Measurements from ENCODE around the gene CUX1.

CUX1 gene

DNA sequence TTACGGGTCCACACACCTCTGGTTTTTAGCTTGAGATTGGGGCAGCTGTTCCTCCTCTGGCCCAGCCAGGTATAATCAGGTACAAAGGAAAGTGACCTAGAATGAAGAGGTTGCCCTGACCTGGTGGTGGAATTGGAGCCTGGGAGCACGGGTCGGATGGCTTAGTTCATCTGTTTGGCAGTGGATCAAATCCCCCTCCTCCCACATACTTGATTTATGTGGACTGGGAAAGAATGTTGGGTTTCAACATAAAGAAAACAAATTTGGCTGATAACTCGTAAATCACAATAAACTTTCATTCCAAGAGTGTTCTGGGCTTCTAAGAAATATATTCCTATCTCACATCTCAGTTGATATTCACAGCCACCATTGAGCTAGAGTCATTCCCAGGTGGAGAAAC lies 186.8 kb downstream of the CUX1 start:
- no peaks in the 10 kb centered on the region for H3K36me3 ChIP-seq (replicated peaks; ENCODE audit: insufficient read depth, low read length)
- no peaks in the 10 kb centered on the region for H3K4me1 ChIP-seq (ENCODE audit: low read length)
- H4K20me1 ChIP-seq (ENCODE audit: insufficient read depth, low read length) = no peaks in the 10 kb centered on the region
- no peak overlapping the region for H3K4me3 ChIP-seq (ENCODE audit: low read length)
- no peak overlapping the region for H3K9ac ChIP-seq (ENCODE audit: low read length)
- TF ChIP-seq, protein P1, sequence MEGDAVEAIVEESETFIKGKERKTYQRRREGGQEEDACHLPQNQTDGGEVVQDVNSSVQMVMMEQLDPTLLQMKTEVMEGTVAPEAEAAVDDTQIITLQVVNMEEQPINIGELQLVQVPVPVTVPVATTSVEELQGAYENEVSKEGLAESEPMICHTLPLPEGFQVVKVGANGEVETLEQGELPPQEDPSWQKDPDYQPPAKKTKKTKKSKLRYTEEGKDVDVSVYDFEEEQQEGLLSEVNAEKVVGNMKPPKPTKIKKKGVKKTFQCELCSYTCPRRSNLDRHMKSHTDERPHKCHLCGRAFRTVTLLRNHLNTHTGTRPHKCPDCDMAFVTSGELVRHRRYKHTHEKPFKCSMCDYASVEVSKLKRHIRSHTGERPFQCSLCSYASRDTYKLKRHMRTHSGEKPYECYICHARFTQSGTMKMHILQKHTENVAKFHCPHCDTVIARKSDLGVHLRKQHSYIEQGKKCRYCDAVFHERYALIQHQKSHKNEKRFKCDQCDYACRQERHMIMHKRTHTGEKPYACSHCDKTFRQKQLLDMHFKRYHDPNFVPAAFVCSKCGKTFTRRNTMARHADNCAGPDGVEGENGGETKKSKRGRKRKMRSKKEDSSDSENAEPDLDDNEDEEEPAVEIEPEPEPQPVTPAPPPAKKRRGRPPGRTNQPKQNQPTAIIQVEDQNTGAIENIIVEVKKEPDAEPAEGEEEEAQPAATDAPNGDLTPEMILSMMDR (IDR thresholded peaks at IDR 0.05; ENCODE audit: low read length) = no peak
- TF ChIP-seq EZH2phosphoT487 (IDR thresholded peaks at IDR 0.05; ENCODE audit: low read length) (no peak), EZH2 (optimal IDR thresholded peaks at IDR 0.05; ENCODE audit: low read depth, low read length) (no peak)
- no peak overlapping the region for H2AFZ ChIP-seq (ENCODE audit: low read length)
- peaks cover 45% of the 10 kb centered on the region for H3K79me2 ChIP-seq (ENCODE audit: low read length)
- no peak overlapping the region for H3K27ac ChIP-seq (ENCODE audit: low read length)
- H3K27me3 ChIP-seq (replicated peaks; ENCODE audit: insufficient read depth, low read length) = no peaks in the 10 kb centered on the region
- DNase-seq = no peak
- no peaks in the 10 kb centered on the region for H3K9me3 ChIP-seq (replicated peaks; ENCODE audit: insufficient read depth, low read length)
- no peak overlapping the region for H3K4me2 ChIP-seq (ENCODE audit: low read depth, low read length)
- no peaks in the 10 kb centered on the region for H3K9me2 ChIP-seq (replicated peaks; ENCODE audit: insufficient read depth, low read length)
- no peaks in the 10 kb centered on the region for H3F3A ChIP-seq (ENCODE audit: insufficient read depth, low read length)

DNA sequence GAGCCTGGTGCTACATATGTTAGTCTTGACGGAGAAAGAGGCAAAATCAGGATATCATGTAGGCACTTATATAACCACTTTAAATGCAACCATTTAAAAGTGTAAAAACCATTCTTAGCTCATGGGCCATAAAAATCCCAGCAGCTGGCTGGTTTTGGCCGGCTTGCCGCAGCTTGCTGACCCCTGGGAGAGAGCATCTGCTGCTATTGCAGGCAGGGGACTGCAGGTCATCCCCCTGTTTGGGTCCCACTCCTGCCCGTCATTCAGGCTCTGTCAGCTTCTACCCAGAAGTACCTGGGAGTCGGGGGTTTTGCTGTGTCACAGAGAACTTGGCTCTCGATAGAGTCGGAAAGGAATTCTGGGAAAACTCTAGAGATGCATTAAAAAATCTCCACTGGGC lies 187.4 kb downstream of the CUX1 start:
- H3K79me2 ChIP-seq (ENCODE audit: low read length) = peaks cover 39% of the 10 kb centered on the region
- TF ChIP-seq, protein P1 (IDR thresholded peaks at IDR 0.05; ENCODE audit: low read length) = no peak
- TF ChIP-seq EZH2 (optimal IDR thresholded peaks at IDR 0.05; ENCODE audit: low read depth, low read length) (no peak), EZH2phosphoT487 (IDR thresholded peaks at IDR 0.05; ENCODE audit: low read length) (no peak)
- no peaks in the 10 kb centered on the region for H3K27me3 ChIP-seq (replicated peaks; ENCODE audit: insufficient read depth, low read length)
- H4K20me1 ChIP-seq (ENCODE audit: insufficient read depth, low read length) = no peaks in the 10 kb centered on the region
- DNase-seq = no peak
- H3F3A ChIP-seq (ENCODE audit: insufficient read depth, low read length) = no peaks in the 10 kb centered on the region
- H3K9me2 ChIP-seq (replicated peaks; ENCODE audit: insufficient read depth, low read length) = no peaks in the 10 kb centered on the region
- no peak overlapping the region for H3K4me2 ChIP-seq (ENCODE audit: low read depth, low read length)
- no peak overlapping the region for H3K9ac ChIP-seq (ENCODE audit: low read length)
- H2AFZ ChIP-seq (ENCODE audit: low read length) = no peak overlapping the region
- H3K36me3 ChIP-seq (replicated peaks; ENCODE audit: insufficient read depth, low read length) = no peaks in the 10 kb centered on the region
- no peaks in the 10 kb centered on the region for H3K9me3 ChIP-seq (replicated peaks; ENCODE audit: insufficient read depth, low read length)
- H3K4me3 ChIP-seq (ENCODE audit: low read length) = no peak overlapping the region
- H3K27ac ChIP-seq (ENCODE audit: low read length) = no peak overlapping the region
- H3K4me1 ChIP-seq (ENCODE audit: low read length) = no peaks in the 10 kb centered on the region

DNA sequence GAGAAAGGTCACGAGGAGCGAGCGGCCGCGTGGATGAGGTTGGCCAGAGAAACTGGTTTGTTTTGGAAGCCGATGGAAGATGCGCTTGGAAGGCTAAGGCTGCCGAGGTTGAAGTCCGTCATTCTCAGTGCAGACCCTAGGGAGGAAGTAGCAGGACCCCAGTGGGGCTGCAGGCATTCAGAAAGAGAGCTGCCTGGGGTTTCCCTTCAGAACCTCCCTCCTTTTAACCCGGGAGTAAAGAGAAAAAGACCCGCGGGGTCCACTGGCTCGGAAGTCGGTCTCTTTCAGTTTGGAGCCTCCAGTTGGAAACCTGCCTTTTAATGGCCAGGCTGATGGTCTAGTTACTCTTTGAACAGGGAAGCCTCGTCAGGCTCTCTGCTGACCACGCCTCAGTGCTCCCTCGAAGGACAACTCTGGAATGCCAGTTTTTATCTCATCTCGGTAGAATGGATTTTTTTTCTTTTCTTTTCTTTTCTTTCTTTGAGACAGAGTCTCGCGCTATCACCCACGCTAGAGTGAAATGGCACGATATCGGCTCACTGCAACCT lies 188.6 kb downstream of the CUX1 start:
- H3K9ac ChIP-seq (ENCODE audit: low read length) = no peak overlapping the region
- H3K36me3 ChIP-seq (replicated peaks; ENCODE audit: insufficient read depth, low read length) = no peaks in the 10 kb centered on the region
- H3K4me2 ChIP-seq (ENCODE audit: low read depth, low read length) = no peak overlapping the region
- H3K27ac ChIP-seq (ENCODE audit: low read length) = no peak overlapping the region
- no peak for DNase-seq
- no peak overlapping the region for H2AFZ ChIP-seq (ENCODE audit: low read length)
- H3F3A ChIP-seq (ENCODE audit: insufficient read depth, low read length) = no peaks in the 10 kb centered on the region
- peaks cover 33% of the 10 kb centered on the region for H3K79me2 ChIP-seq (ENCODE audit: low read length)
- TF ChIP-seq, protein P1 (IDR thresholded peaks at IDR 0.05; ENCODE audit: low read length) = no peak
- TF ChIP-seq EZH2phosphoT487 (IDR thresholded peaks at IDR 0.05; ENCODE audit: low read length) (no peak), EZH2 (optimal IDR thresholded peaks at IDR 0.05; ENCODE audit: low read depth, low read length) (no peak)
- H3K9me3 ChIP-seq (replicated peaks; ENCODE audit: insufficient read depth, low read length) = no peaks in the 10 kb centered on the region
- H4K20me1 ChIP-seq (ENCODE audit: insufficient read depth, low read length) = no peaks in the 10 kb centered on the region
- H3K27me3 ChIP-seq (replicated peaks; ENCODE audit: insufficient read depth, low read length) = no peaks in the 10 kb centered on the region
- no peaks in the 10 kb centered on the region for H3K4me1 ChIP-seq (ENCODE audit: low read length)
- H3K4me3 ChIP-seq (ENCODE audit: low read length) = no peak overlapping the region
- H3K9me2 ChIP-seq (replicated peaks; ENCODE audit: insufficient read depth, low read length) = no peaks in the 10 kb centered on the region

All from MM.1S (cell line).